SU-DHL-6 (cell line): Measurements from ENCODE around the gene RGS7.

ENCODE experiments used
- H2AFZ ChIP-seq: fragments of 200-600 bp; sonication (generic); 2 replicates; pipeline ENCODE4 v1.6.1; 2014; ENCODE audit warnings: low read depth, mild to moderate bottlenecking, moderate library complexity, mixed read lengths, antibody characterized with exemption, low read length; ENCODE audit not compliant: severe bottlenecking
- H3F3A ChIP-seq: fragments of 200-600 bp; shearing (Covaris generic); 2 replicates; pipeline ENCODE4 v1.6.0; 2016; ENCODE audit warnings: antibody characterized with exemption, mild to moderate bottlenecking; ENCODE audit not compliant: insufficient read depth
- H3K27ac ChIP-seq: fragments of 200-600 bp; sonication (generic); 2 replicates; pipeline ENCODE4 v1.5.1; 2016; ENCODE audit warnings: low read depth, mild to moderate bottlenecking, low read length, moderate library complexity, mixed read lengths
- H3K27me3 ChIP-seq: fragments of 200-600 bp; sonication (generic), shearing (Covaris generic); 2 replicates; pipeline ENCODE4 v1.6.0; 2014; ENCODE audit warnings: mild to moderate bottlenecking, low read length
- H3K36me3 ChIP-seq: fragments of 200-600 bp; sonication (generic); 2 replicates; pipeline ENCODE4 v1.6.1; 2014; ENCODE audit warnings: mild to moderate bottlenecking, low read length, mixed read lengths
- H3K4me2 ChIP-seq: fragments of 300-600, 200-600 bp; shearing (Covaris generic), sonication (generic); 2 replicates; pipeline ENCODE4 v1.6.0; 2014; ENCODE audit warnings: low read length, low read depth, mild to moderate bottlenecking; ENCODE audit not compliant: poor library complexity, severe bottlenecking
- H3K4me3 ChIP-seq: fragments of 200-600 bp; sonication (generic); 2 replicates; pipeline ENCODE4 v1.5.1; 2014; ENCODE audit warnings: antibody characterized with exemption, low read length, mild to moderate bottlenecking, mixed read lengths; ENCODE audit not compliant: insufficient read depth, poor library complexity, severe bottlenecking
- H3K79me2 ChIP-seq: fragments of 200-600 bp; sonication (generic); 2 replicates; pipeline ENCODE4 v1.6.1; 2014; ENCODE audit warnings: mild to moderate bottlenecking, low read length, moderate library complexity; ENCODE audit not compliant: insufficient read depth
- H3K9ac ChIP-seq: fragments of 200-600 bp; sonication (generic); 2 replicates; pipeline ENCODE4 v1.7.0; 2014; ENCODE audit warnings: mild to moderate bottlenecking, low read length
- H3K9me2 ChIP-seq: fragments of 200-600 bp; sonication (generic); replicated peaks from 2 replicates; pipeline ENCODE4 v1.6.1; 2014; ENCODE audit warnings: low read length; ENCODE audit not compliant: insufficient read depth
- H3K9me3 ChIP-seq: fragments of 200-600 bp; sonication (generic); 2 replicates; pipeline ENCODE4 v1.6.1; 2014; ENCODE audit warnings: low read length, mixed read lengths; ENCODE audit not compliant: insufficient read depth
- H4K20me1 ChIP-seq: fragments of 200-600 bp; sonication (generic); 2 replicates; pipeline ENCODE4 v1.6.1; 2014; ENCODE audit warnings: low read depth, mild to moderate bottlenecking, antibody characterized with exemption, low read length, moderate library complexity, mixed read lengths
- CTCF ChIP-seq: fragments of 200-600 bp; sonication (generic); IDR thresholded peaks from one replicate; pipeline ENCODE4 v1.5.1; 2017; ENCODE audit warnings: antibody characterized with exemption, mild to moderate bottlenecking, low read length, moderate library complexity; ENCODE audit not compliant: insufficient read depth, poor library complexity, severe bottlenecking
- EZH2phosphoT487 ChIP-seq: fragments of 200-600 bp; sonication (generic), shearing (Covaris generic); conservative IDR thresholded peaks from 2 replicates; pipeline ENCODE4 v1.6.1; 2018; ENCODE audit warnings: mild to moderate bottlenecking, antibody characterized with exemption, low read length, moderate library complexity, mixed read lengths

RGS7 gene

GRCh38 chr1:240946926-240947325, 410.1 kb downstream of the RGS7 start:
- Histone ChIP-seq H2AFZ (no peak overlapping the region), H3K27ac (no peak overlapping the region), H3K79me2 (no peaks in the 10 kb centered on the region), H3K27me3 (no peaks in the 10 kb centered on the region), H3K9ac (no peak overlapping the region), H3K9me2 (no peaks in the 10 kb centered on the region), H3K4me3 (no peak overlapping the region), H4K20me1 (no peaks in the 10 kb centered on the region), H3K4me2 (no peak overlapping the region), H3K9me3 (no peaks in the 10 kb centered on the region), H3K36me3 (no peaks in the 10 kb centered on the region), H3F3A (no peaks in the 10 kb centered on the region)
- TF ChIP-seq CTCF = peak; percentile 37
- no peak for TF ChIP-seq EZH2phosphoT487

DNA sequence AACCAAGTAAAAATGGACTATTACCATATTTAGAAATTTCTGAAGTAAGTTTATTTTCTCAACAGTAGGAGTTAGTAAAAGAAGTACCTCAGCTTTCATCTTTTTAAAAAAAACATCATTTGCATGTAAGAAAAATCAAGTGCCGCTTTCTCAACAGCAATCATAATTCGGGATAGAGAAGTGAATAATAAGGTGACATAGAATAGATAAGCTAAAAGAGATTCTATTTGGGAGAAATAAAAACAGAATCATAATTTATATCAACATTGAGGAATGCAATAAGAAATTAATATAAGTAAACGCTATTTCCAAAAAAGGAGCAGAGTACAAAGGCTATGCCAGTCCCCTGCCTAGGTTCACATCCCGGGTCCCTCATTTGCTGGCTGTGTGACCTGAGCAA, 414.1 kb downstream of the RGS7 start:
- no peak for TF ChIP-seq EZH2phosphoT487
- no peak for TF ChIP-seq CTCF
- Histone ChIP-seq H2AFZ (no peak overlapping the region), H3K4me3 (no peak overlapping the region), H3K9me3 (no peaks in the 10 kb centered on the region; the same call in 1 of the 2 replicates), H3K27me3 (no peaks in the 10 kb centered on the region), H3K27ac (no peak overlapping the region), H3K4me2 (no peak overlapping the region), H3K9me2 (no peaks in the 10 kb centered on the region), H4K20me1 (no peaks in the 10 kb centered on the region), H3K36me3 (no peaks in the 10 kb centered on the region), H3F3A (no peaks in the 10 kb centered on the region), H3K79me2 (no peaks in the 10 kb centered on the region), H3K9ac (no peak overlapping the region)

DNA sequence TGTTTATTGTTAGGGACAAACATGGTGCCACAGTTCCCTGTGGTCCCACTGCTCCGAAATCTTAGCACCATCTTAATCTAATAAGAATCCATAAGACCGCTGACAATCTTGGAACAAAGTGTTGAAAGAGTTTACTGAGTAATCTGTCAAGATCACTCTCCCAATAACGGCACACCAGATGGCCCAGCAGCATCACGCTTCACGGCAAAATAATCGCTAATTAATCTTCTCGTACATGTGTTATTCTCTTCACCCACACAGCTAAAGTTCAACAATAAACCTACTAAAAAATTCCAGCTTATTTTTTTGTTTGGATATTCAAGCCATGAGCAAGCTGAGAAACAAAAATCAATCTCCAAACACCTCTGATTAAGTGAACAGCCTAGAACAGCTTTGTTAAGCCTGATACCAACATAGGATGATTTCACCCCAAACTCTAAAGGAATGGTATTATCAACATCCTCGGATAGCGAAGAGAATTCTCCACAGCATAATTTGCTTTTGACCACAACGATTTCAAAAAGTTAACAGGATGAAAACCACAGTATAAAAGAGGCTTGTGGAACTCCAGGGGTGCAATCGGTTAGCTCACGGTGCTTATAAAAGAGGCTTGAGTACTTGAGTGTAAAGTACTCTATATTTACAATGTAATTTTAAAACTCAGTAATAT, 415.2 kb downstream of the RGS7 start:
- no peak overlapping the region for H3K4me2 ChIP-seq
- no peak overlapping the region for H2AFZ ChIP-seq
- no peaks in the 10 kb centered on the region for H3K79me2 ChIP-seq
- H3K27me3 ChIP-seq = no peaks in the 10 kb centered on the region
- H3K4me3 ChIP-seq = no peak overlapping the region
- H4K20me1 ChIP-seq = no peaks in the 10 kb centered on the region
- peaks cover 5% of the 10 kb centered on the region; the same call in 1 of the 2 replicates for H3K9me3 ChIP-seq
- TF ChIP-seq EZH2phosphoT487 (no peak), CTCF (no peak)
- no peak overlapping the region for H3K27ac ChIP-seq
- H3F3A ChIP-seq = no peaks in the 10 kb centered on the region
- H3K9me2 ChIP-seq = no peaks in the 10 kb centered on the region
- no peak overlapping the region for H3K9ac ChIP-seq
- H3K36me3 ChIP-seq = no peaks in the 10 kb centered on the region
